Astrocyte (in vitro differentiated cells and primary cell): Measurements from ENCODE around the gene WDR7. TPM values are rescaled to one million over a fixed set of nuclear protein-coding genes. Genes with fewer than 3 reads are reported as not detected.

Experiments
- DNase-seq: peaks from one replicate; pipeline ENCODE4 v3.0.0-alpha.2; 2010; ENCODE audit warnings: low read depth
- FAIRE-seq: peaks from 2 replicates; lab custom pipeline; 2011; peaks lifted over from hg19 to GRCh38; lab: Jason Lieb, UNC
- H2AFZ ChIP-seq: 2 replicates; pipeline ENCODE4 v1.6.0; 2012; ENCODE audit warnings: low read depth, low read length, inconsistent platforms
- H3K27ac ChIP-seq: 2 replicates; pipeline ENCODE4 v1.5.1; 2011; ENCODE audit warnings: low read depth, low read length, inconsistent platforms
- H3K27me3 ChIP-seq: 2 replicates; pipeline ENCODE4 v1.6.0; 2011; ENCODE audit warnings: low read length, inconsistent platforms; ENCODE audit not compliant: insufficient read depth
- H3K36me3 ChIP-seq: 2 replicates; pipeline ENCODE4 v1.5.1; 2011; ENCODE audit warnings: low read length, inconsistent platforms; ENCODE audit not compliant: insufficient read depth
- H3K4me1 ChIP-seq: 2 replicates; pipeline ENCODE4 v1.5.1; 2011; ENCODE audit warnings: low read length, inconsistent platforms; ENCODE audit not compliant: insufficient read depth
- H3K4me2 ChIP-seq: 2 replicates; pipeline ENCODE4 v1.6.0; 2012; ENCODE audit warnings: low read length, inconsistent platforms
- H3K4me3 ChIP-seq: 2 replicates; pipeline ENCODE4 v1.5.1; 2011; ENCODE audit warnings: low read depth, mild to moderate bottlenecking, low read length, inconsistent platforms; ENCODE audit not compliant: insufficient read depth
- H3K79me2 ChIP-seq: 2 replicates; pipeline ENCODE4 v1.6.0; 2012; ENCODE audit warnings: mild to moderate bottlenecking, low read length, inconsistent platforms; ENCODE audit not compliant: insufficient read depth
- H3K9ac ChIP-seq: 2 replicates; pipeline ENCODE4 v1.6.0; 2012; ENCODE audit warnings: mild to moderate bottlenecking, low read length, inconsistent platforms
- H3K9me3 ChIP-seq: 2 replicates; pipeline ENCODE4 v1.5.1; 2012; ENCODE audit warnings: low read depth, mild to moderate bottlenecking, low read length, inconsistent platforms; ENCODE audit not compliant: insufficient read depth
- H4K20me1 ChIP-seq: 2 replicates; pipeline ENCODE4 v1.6.0; 2012; ENCODE audit warnings: low read length, inconsistent platforms; ENCODE audit not compliant: insufficient read depth
- H3K27ac Mint-ChIP-seq: one replicate; pipeline ENCODE4 v1.8.0; 2021; ENCODE audit warnings: mild to moderate bottlenecking, mixed read lengths; ENCODE audit not compliant: unreplicated experiment
- H3K27me3 Mint-ChIP-seq: one replicate; pipeline ENCODE4 v1.8.0; 2021; ENCODE audit warnings: low read depth, mixed read lengths; ENCODE audit not compliant: unreplicated experiment
- H3K36me3 Mint-ChIP-seq: one replicate; pipeline ENCODE4 v1.8.0; 2021; ENCODE audit warnings: low read depth, mixed read lengths; ENCODE audit not compliant: unreplicated experiment
- H3K4me1 Mint-ChIP-seq: one replicate; pipeline ENCODE4 v1.8.0; 2021; ENCODE audit warnings: low read depth, mixed read lengths; ENCODE audit not compliant: unreplicated experiment
- H3K4me3 Mint-ChIP-seq: one replicate; pipeline ENCODE4 v1.8.0; 2021; ENCODE audit warnings: mild to moderate bottlenecking, moderate library complexity, mixed read lengths; ENCODE audit not compliant: unreplicated experiment
- H3K9me3 Mint-ChIP-seq: one replicate; pipeline ENCODE4 v1.8.0; 2021; ENCODE audit warnings: mild to moderate bottlenecking, mixed read lengths; ENCODE audit not compliant: unreplicated experiment
- CTCF ChIP-seq: IDR thresholded peaks from 2 replicates; pipeline ENCODE4 v1.5.1; 2011; ENCODE audit warnings: low read depth, mild to moderate bottlenecking, inconsistent platforms, low read length, moderate library complexity; ENCODE audit not compliant: insufficient read depth
- EZH2 ChIP-seq: IDR thresholded peaks from 2 replicates; pipeline ENCODE4 v1.6.1; 2012; ENCODE audit warnings: mild to moderate bottlenecking, low read length, inconsistent platforms; ENCODE audit not compliant: insufficient read depth
- total RNA-seq: library from RNA; stranded (reverse); gene quantifications from 2 replicates; pipeline ENCODE4 v1.2.1, GENCODE V29; 2021

WDR7 gene
- total RNA-seq, 1 donor from 2014 or later = 16.9 TPM

GRCh38 chr18:57058734-57059133 is 407.6 kb downstream of the WDR7 start:
- Histone ChIP-seq H3K27ac (no peak overlapping the region), H3K36me3 (no peaks in the 10 kb centered on the region)

GRCh38 chr18:57059366-57059765 is 408.2 kb downstream of the WDR7 start:
- Histone ChIP-seq H3K36me3 (no peaks in the 10 kb centered on the region), H3K9me3 (peaks cover 2% of the 10 kb centered on the region), H3K4me1 (no peaks in the 10 kb centered on the region), H3K27me3 (peaks cover 4% of the 10 kb centered on the region), H3K9ac (no peak overlapping the region), H2AFZ (no peak overlapping the region), H3K27ac (no peak overlapping the region), H4K20me1 (no peaks in the 10 kb centered on the region), H3K4me3 (no peak overlapping the region), H3K79me2 (no peaks in the 10 kb centered on the region), H3K4me2 (no peak overlapping the region)
- Mint-ChIP-seq H3K4me3 (no peak overlapping the region), H3K9me3 (no peaks in the 10 kb centered on the region), H3K27ac (no peak overlapping the region), H3K4me1 (peaks cover 2% of the 10 kb centered on the region), H3K27me3 (peaks cover 42% of the 10 kb centered on the region), H3K36me3 (no peaks in the 10 kb centered on the region)
- DNase-seq (no peak), FAIRE-seq (no peak)
- TF ChIP-seq CTCF = no peak
- no peak for TF ChIP-seq EZH2

More at GRCh38 chr18:57058734-57059133, 407.6 kb downstream of the WDR7 start:
- Mint-ChIP-seq H3K36me3 (no peaks in the 10 kb centered on the region), H3K4me3 (no peak overlapping the region), H3K27ac (no peak overlapping the region), H3K9me3 (no peaks in the 10 kb centered on the region), H3K27me3 (peaks cover 41% of the 10 kb centered on the region), H3K4me1 (peaks cover 2% of the 10 kb centered on the region)
- Histone ChIP-seq H3K9ac (no peak overlapping the region), H3K4me3 (no peak overlapping the region), H4K20me1 (no peaks in the 10 kb centered on the region), H3K9me3 (peaks cover 2% of the 10 kb centered on the region), H3K79me2 (no peaks in the 10 kb centered on the region), H3K27me3 (peaks cover 4% of the 10 kb centered on the region), H2AFZ (no peak overlapping the region), H3K4me2 (no peak overlapping the region), H3K4me1 (no peaks in the 10 kb centered on the region)
- no peak for TF ChIP-seq EZH2
- TF ChIP-seq CTCF = no peak
- DNase-seq = no peak
- FAIRE-seq = no peak

GRCh38 chr18:57060814-57061213 is 409.7 kb downstream of the WDR7 start:
- Mint-ChIP-seq H3K27me3 (peaks cover 43% of the 10 kb centered on the region), H3K4me1 (no peaks in the 10 kb centered on the region), H3K4me3 (no peak overlapping the region), H3K27ac (no peak overlapping the region), H3K9me3 (no peaks in the 10 kb centered on the region), H3K36me3 (no peaks in the 10 kb centered on the region)
- H3K27me3 ChIP-seq = peaks cover 4% of the 10 kb centered on the region
- no peaks in the 10 kb centered on the region for H3K36me3 ChIP-seq
- TF ChIP-seq CTCF (no peak), EZH2 (no peak)
- H3K4me3 ChIP-seq = no peak overlapping the region
- H3K4me2 ChIP-seq = no peak overlapping the region
- H4K20me1 ChIP-seq = no peaks in the 10 kb centered on the region
- no peak overlapping the region for H2AFZ ChIP-seq
- no peaks in the 10 kb centered on the region for H3K79me2 ChIP-seq
- FAIRE-seq (no peak), DNase-seq (no peak)
- H3K9me3 ChIP-seq = peaks cover 2% of the 10 kb centered on the region
- H3K27ac ChIP-seq = no peak overlapping the region
- no peak overlapping the region for H3K9ac ChIP-seq
- H3K4me1 ChIP-seq = no peaks in the 10 kb centered on the region
